Measurements from ENCODE around the gene CCDC170.

DNA sequence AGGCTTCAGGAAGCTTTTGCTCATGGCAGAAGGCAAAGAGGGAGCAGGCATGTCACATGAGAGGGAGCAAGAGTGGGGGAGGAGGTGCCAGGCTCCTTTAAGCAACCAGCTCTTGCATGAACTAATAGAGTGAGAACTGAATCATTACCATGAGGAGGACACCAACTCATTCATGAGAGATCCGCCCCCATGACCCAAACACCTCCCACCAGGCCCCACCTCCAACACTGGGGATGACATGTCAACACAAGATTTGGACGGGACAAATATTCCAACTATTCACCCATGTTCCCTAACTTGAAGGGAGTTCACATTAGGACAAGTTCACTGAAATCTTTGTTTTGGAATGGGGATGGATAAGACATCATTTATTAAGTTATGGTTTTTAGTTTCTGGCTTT lies 158.5 kb downstream of the CCDC170 start:
- TF ChIP-seq, protein P1, sequence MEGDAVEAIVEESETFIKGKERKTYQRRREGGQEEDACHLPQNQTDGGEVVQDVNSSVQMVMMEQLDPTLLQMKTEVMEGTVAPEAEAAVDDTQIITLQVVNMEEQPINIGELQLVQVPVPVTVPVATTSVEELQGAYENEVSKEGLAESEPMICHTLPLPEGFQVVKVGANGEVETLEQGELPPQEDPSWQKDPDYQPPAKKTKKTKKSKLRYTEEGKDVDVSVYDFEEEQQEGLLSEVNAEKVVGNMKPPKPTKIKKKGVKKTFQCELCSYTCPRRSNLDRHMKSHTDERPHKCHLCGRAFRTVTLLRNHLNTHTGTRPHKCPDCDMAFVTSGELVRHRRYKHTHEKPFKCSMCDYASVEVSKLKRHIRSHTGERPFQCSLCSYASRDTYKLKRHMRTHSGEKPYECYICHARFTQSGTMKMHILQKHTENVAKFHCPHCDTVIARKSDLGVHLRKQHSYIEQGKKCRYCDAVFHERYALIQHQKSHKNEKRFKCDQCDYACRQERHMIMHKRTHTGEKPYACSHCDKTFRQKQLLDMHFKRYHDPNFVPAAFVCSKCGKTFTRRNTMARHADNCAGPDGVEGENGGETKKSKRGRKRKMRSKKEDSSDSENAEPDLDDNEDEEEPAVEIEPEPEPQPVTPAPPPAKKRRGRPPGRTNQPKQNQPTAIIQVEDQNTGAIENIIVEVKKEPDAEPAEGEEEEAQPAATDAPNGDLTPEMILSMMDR (IDR thresholded peaks at IDR 0.05; ENCODE audit: insufficient read depth, low read depth, low read length), result no peak
- TF ChIP-seq EZH2 (IDR thresholded peaks at IDR 0.05; ENCODE audit: insufficient read depth, low read length), result no peak
